Keratinocyte (primary cell): ENCODE measurements around the gene PFKP.

Experiments
- CTCF ChIP-seq, 3 experiments: IDR thresholded peaks in 1 of 3; conservative IDR thresholded peaks in 1 of 3; optimal IDR thresholded peaks in 1 of 3; 2 replicates in 2 of 3; 3 replicates in 1 of 3; pipeline versions ENCODE3 to v1.5.1; 2011; ENCODE audit warnings: low read length in 3 of 3, mild to moderate bottlenecking in 3 of 3, moderate library complexity in 2 of 3, control low read depth in 1 of 3, inconsistent platforms in 1 of 3; ENCODE audit not compliant: insufficient read depth in 2 of 3; ENCODE audit errors: extremely low read depth in 1 of 3
- EZH2 ChIP-seq: IDR thresholded peaks from one replicate; pipeline ENCODE4 v1.6.1; 2012; ENCODE audit warnings: inconsistent platforms, mild to moderate bottlenecking, low read length, moderate library complexity

- no peak for TF ChIP-seq CTCF (optimal IDR thresholded peaks at IDR 0.05 in 1 of 3, IDR thresholded peaks at IDR 0.05 in 1 of 3, conservative IDR thresholded peaks at IDR 0.05 in 1 of 3; ENCODE audit: extremely low read depth in 1 of 3, insufficient read depth in 2 of 3, low read length in 3 of 3)
- TF ChIP-seq EZH2 = no peak
These were observed 43.5 kb upstream of the PFKP start for GRCh38 chr10:3023892-3024291.
